HG03280 (cell line): Measurements from ENCODE around the gene ABCC3.

ENCODE experiments used
- ATAC-seq: cut with Tn5 transposase; IDR thresholded peaks from one replicate; pipeline ENCODE4 v1.9.1; 2021; ENCODE audit warnings: mild to moderate bottlenecking, moderate library complexity; ENCODE audit not compliant: unreplicated experiment

Gene ABCC3

DNA sequence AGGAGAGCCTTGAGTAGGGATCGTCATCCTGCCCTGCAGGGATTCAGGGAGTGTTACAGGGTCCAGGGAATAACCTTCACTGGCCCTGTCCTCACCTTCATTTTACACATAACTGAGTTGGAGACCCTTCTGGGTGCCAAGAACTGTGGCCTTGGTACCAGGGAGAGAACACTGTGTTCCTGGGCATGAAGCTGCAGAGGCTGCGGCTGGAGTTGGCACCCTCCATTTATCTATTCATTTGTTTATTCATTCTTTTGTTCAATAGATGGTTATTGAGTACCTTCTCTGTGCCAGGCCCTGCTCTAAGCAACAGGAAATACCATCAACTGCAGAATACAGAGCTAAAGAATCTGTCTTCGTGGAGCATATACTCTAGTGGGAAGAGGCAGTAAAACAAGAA lies 6.7 kb downstream of the ABCC3 start:
- no peak for ATAC-seq

DNA sequence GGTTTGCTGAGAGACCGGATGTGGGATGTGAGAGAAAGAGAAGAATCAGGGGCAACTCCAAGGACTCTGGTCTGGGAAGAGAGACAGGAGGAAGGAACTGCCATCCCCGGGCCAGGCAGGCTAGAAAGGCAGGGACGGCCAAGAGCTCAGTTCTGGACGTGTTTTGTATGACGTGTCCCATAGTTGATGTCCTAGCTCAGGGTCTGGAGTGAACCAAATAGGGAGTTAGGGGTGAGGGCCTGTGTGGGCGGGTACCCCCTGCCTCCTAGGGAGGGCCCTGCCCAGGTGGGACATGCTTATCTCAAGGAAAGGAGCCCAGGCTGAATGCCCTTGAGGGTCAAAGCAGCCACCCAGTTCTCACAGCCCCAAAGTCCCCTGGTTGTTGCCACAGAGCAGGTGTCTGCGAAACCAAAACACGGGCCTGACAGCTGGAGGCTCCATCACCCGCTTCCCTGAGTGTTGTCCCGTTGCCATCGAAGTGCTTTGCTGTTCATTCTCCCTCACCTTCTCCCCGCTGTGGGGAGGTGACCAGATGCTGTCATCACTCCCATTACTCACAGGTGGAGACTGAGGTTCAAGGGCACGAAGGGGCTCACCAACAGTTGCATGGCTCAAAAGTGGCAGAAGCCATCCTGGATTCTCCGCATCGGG lies 7.5 kb downstream of the ABCC3 start:
- ATAC-seq: no peak

DNA sequence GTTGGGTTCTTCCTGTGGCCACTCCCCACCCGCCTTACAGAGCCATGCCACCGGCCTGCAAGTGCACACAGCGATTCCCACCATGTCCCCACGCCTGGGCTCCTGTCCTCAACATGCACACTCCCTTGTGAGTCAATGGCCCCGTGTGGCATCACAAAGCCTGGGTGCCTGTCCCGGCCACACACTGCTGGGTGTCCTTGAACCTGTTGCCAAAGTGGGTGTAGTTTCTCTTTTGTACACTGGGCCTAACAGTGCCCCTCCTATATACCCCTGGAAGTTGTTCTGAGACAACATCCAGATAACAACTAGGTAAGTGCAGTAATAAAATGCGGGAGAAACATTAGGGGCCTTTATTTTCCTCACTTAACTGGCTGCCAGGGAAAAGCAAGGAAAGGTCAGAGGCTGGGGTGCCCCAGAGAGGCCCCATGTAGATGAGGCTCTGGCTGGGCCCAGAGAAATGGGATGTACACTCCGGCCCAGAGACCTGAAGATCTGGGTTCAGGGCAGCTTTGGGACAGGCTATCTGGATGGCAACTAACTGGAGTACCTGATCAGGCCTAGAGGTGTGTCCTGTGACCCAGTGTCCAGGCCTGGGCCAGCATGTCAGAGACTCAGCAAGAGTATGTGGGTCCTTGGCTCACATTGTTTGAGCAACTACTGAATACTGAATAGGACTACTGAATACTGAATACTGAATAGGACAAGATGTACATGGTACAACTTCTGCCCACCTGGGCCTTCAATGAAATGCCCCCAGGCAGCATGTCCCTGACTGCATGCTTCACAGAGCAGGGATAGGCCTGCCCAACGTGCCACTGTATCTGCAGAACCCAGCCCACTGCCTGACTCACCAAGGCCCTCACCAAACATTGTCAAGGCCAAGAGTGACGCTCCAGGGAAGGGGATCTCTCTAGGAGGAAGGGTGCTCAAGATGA lies 8.3 kb downstream of the ABCC3 start:
- ATAC-seq: no peak

DNA sequence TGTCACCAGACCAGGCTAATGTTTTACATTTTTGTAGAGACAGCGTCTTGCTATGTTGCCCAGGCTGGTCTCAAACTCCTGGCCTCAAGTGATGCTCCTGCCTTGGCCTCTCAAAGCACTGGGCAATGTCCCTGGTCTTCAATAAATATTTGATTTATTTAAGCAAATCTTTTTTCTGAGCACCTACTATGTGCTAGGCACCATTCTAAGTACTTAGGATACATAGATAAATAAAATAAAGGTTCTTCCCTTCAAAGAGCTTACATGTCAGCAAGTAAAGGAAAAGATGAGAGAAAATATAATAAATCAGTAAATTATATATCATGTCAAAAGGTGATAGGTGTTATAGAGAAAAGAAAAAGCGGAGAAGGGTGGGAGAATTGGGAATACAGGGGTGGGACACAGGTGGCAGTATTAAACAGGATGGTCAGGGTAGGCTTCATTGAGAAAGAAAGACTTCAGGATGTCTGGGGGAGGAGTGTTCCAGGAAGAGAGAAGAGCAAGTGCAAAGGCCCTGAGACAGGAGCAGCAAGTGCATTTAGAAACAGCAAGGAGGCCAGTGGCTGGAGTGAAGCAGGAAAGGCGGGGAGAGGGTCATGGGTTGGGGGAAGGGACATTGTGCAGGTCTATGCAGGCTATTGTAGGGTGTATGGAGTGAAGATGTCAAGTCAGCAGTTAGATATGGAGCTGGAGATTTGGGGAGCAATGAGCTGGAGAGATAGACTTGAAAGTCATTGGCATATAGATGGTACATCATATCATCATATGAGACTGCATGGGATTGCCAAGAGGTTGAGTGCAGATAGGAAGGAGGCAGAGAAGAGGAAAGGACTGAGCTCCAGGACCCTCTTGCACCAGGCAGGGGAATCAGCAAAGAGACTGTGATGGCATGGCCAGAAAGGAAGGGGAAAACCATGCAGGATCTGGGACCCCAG lies 11.3 kb downstream of the ABCC3 start:
- no peak for ATAC-seq

DNA sequence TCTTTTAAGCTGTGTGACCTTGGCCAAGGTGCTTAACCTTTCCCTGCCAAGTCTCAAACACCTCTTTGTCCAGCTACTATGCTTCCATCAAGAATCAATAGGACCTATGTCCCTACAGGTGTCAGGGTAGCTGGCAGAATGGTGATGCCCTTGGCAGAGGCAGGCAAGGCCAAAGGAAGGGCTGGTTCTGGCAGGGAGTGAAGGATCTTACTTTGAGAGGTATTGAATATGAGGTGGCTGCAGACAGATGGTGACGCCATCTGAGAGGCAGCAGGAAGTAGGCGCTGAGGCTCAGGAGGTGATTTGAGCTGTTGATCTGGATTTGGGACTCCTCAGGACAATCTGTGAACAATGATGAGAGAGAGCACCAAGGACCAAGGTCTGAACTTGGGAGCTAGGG lies 12.5 kb downstream of the ABCC3 start:
- ATAC-seq: no peak

DNA sequence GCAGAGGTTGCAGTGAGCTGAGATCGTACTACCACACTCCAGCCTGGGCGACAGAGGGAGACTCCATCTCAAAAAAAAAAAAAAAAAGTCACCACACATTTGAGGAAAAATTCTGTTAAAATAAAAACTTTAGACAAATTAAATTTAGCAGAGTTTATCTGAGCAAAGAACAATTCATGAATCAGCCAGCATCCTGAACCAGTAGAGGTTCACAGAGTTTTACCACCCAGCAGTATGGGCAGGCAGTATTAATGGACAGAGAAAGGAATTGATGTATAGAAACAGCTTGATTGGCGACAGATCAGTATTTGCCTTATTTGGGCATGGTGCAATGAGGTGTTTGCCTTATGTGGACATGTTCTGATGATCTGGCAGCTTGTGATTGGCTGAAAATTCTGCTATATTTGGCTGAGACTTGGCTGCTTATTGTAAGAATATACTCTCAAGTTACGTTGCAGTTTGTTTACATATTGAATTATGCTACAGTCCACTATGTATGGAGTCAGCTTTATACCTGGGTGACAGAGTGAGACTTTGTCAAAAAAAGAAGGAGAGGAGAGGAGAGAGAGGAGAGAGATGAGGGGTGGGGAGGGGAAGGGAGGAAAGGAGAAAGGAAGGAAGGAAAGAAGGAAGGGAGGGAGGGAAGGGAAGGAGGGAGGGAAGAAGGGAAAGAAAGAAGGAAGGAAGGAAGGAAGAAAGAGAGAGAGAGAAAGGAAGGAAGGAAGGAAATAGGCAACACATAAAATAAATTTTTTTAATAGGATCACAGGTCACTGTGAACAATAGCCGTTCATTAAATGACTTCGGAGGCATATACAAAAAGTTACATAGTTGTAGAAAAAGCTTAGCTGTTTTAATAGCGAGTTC lies 14.6 kb downstream of the ABCC3 start:
- ATAC-seq: no peak

DNA sequence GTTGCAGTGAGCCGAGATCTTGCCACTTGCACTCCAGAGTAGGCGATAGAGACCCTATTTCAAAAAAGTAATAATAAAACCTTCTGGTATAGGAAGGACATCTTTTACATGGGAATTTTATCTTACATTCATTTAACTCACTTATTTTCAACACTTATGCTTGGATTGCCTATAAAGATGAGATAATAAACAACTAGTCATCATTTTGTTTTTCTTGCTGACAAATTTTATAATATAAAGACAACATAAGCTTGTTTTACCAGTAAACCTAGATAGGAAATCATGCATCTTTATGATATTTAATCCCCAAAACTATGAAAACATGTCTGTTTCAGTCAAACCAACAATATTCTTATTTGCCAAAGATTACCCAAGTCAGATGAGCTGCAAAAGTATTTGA lies 17.0 kb downstream of the ABCC3 start:
- no peak for ATAC-seq

DNA sequence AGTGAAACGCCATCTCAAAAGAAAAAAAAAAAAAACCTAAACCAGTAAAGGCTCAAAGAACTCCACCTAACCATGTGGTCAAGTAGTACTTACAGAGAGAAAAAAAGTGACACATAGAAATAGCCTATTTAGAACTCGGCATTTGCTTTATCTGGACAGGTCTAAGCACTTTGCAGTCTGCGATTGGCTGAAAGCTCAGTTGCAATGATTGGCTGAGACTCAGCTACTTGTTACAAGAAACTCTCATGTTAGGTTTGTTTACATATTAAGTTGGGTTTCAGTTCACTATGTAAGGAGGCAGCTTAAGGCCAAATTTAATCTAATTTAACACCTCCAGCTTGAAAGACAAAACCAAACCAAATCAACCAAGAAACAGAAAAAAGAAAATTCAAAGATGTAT lies 19.1 kb downstream of the ABCC3 start:
- ATAC-seq: no peak

DNA sequence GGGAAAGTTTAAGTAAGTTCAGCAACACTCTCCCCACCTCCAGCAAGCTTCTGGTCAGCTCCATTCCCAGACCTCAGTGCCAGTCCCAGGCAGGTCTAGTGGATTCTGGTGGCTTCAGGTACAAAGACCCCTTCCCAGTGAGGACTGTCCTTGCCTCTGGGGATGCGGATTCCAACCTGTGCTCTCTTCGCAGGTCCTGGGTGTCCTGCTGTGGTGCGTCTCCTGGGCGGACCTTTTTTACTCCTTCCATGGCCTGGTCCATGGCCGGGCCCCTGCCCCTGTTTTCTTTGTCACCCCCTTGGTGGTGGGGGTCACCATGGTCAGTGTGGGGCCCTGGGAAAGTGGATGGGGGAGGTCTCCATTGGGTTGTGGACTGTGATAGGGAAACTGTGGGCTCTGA lies 21.8 kb downstream of the ABCC3 start:
- ATAC-seq: no peak

DNA sequence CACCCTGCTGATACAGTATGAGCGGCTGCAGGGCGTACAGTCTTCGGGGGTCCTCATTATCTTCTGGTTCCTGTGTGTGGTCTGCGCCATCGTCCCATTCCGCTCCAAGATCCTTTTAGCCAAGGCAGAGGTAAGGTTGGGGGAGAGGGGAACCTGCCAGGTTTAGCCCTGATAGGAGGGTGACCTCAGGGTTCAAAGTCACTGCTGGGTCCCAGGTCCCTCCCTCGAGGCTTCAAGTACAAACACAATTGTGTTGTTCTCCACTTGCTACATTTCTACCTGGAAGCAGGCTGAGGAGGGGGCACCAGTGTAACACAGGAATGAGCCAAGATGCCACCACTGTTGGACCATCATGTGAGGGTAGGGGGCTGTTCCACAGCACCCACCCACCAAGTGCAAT lies 22.4 kb downstream of the ABCC3 start:
- ATAC-seq: no peak

DNA sequence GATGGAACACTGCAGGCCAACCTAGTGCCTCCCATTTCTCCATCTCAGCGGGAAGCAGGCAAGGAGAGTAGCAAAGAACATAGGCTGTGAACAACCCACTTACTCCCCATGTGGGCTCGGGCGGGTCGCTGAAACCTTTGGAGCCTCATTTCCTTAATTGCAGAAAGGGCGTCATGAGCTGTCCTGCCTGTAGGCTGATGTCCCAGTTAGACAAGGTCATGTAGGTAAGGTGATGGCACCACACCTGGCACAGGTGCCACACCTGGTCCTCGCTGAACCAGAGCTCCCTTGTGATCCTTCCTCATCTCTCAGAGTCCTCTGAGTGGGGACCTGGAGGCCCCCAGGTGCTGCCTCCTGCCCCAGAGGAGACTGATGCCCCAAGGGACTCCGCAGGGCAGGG lies 22.9 kb downstream of the ABCC3 start:
- ATAC-seq: no peak

DNA sequence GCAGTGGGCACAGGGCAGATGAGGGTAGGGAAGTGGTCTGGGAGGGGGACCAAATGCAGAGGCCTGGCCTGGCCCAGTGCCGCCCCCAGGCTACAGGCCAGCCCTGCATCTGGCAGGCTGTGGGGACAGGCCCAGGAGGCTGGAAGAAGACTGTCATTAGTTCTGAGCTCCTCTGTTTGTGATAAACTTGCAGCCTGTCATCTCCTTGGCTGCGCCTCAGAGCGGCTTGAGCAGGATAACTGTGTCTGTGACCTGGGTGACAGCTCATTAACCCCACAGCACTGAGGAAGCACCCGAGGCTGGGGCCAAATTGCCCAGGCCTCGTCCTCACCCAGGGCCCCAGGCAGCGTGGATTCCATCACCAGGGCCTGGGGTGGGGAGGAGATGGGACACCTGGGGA lies 23.9 kb downstream of the ABCC3 start:
- ATAC-seq: no peak

DNA sequence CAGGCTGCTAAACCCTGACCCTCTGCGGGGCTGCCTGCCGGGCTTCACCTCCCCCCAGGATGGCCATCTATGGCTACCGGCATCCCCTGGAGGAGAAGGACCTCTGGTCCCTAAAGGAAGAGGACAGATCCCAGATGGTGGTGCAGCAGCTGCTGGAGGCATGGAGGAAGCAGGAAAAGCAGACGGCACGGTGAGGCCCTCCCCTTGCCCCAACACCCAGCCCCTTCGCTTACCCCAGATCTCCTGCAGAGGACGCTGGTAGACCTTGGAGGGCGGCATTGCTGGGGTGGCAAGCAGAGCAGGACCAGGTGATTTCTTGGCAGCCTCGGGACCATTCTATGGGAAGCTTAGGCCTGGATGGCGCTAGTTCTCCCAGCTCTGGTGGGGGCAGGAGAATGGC lies 24.5 kb downstream of the ABCC3 start:
- ATAC-seq: no peak

DNA sequence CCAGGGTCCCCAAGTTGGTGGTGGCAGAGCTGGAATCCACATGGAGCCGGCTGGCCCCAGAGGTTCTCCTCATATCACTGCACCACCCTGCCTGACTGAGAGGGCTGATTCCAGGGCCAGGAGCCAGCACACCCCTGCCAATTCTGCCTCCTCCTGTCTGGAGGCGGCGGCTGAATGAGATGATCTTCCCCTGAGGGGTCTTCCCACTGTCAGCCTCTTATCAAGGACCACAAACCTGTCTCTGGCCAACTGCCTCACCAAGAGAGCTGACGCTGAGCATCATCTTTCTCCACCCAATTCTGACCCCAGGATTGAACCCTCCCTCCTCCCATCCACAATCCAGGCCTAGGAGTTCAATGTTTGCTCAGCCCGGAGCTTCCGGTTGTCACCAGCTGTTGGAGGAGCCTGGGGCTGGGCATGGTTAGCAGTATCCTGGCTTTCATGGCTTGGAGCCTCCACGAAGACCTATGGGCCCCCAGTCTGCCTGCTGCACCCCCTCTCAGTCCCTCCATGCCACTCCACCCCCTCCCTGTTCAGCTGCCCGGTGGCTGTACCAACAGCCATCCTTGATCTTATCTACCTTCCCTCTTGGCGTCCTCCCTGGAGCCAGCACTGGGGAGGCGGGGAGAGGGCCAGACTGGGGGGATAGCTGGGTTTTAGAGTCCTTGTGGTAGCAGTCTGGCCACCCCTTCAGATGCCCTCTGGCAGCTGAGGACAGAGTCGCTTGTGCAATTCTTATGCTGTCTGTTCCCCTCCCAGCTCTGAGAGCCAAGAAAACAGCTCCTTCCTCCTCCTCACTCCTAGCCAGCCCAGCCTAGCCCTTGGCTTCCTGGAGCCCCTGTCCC lies 25.6 kb downstream of the ABCC3 start:
- ATAC-seq: no peak

DNA sequence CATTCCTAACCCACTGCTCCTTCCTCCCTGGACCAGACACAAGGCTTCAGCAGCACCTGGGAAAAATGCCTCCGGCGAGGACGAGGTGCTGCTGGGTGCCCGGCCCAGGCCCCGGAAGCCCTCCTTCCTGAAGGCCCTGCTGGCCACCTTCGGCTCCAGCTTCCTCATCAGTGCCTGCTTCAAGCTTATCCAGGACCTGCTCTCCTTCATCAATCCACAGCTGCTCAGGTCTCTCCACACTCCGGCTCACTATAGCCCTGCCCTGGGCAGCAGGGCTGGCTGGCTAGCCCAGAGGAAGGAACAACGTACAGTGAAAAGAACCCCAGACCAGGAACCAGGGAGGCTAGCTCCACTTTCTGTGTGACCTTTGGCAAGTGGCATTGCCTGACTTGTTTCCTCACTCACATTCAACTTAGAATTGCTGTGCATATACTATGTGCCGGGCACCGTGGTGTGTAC lies 26.2 kb downstream of the ABCC3 start:
- ATAC-seq: no peak

DNA sequence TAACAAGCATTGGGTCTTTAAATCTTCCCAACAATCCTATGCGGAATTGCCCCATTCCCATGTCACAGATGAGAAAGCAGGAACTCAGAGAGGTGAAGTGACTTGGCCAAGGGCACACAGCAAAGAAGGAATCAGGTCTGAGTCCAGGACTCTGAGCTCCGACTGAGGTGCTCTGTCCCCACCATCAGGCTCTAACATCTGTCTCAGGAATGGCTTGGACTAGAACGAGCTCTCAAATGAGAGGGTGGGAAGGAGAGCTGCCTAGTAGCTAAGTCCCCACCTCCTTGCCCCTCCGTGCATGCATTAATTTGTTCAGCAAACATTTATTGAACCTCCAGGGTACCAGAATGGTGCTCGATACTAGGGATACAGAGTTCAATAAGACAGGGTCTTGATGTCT lies 26.7 kb downstream of the ABCC3 start:
- no peak for ATAC-seq

DNA sequence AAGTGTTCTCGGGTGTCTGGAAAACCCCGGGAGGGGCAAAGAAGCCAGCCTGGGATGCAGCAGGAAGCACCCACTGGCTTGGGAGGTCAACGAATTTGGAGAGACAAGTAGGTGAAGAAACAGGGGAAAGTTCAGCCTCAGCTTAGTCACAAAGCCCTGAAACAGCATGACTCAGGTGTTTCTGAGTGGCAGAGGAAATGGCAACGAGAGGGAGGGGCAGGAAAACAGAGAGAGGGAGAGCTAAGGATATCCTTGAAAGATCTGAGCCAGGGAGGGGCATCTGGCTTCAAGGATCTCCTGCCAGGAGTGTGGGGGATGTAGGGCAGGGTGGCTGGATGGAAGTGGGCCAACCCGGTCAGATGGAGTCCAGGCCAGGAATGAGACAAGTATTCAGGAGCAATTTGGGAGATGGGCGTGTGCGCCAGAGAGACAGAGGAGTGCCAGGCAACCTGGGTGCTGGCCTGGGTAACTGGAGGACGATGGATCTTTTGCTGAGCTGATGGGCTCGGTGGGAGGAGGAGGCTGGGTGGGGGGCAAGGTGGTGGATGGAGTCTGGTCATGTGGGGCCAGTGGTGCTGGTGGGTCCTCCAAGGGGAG lies 27.2 kb downstream of the ABCC3 start:
- no peak for ATAC-seq

DNA sequence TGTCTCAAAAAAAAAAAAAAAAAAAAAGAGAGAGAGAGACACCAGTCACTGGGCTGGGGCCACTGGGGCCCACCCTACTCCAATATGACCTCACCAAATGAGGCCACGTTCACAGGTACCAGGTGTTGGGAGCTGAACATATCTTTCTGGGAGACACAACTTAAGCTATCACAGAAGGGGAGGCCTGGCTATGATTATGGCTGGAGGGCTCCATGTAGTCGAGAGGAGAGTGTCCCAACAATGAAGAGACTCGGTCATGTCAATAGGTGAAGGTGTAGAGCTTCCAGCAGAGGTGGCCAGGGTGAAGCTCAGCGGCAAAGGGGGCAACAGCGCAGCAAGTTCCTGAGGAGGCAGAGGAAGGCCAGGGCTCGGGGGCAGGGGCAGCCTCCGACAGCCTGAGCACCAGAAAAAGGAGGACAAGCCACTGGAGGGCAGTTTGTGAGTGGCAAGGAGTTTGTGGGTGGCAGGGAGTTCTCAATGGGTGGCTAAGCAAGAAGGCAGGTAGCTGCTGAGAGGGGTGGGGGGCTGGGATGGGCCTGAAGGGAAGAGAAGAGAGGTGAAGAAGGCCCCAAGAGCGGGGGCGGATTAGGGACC lies 28.0 kb downstream of the ABCC3 start:
- ATAC-seq: no peak
